Loucy (cell line): ENCODE measurements around the gene SORCS2.

Experiments used
- H2AFZ ChIP-seq: fragments of 200-600 bp; sonication (generic); 2 replicates; pipeline ENCODE4 v1.6.0; 2016; ENCODE audit warnings: antibody characterized with exemption, mild to moderate bottlenecking, low read length, moderate library complexity
- H3F3A ChIP-seq: fragments of 200-600 bp; 2 replicates; pipeline ENCODE4 v1.6.0; 2016; ENCODE audit warnings: antibody characterized with exemption, low read depth, mild to moderate bottlenecking
- H3K27me3 ChIP-seq: fragments of 200-600 bp; sonication (generic); 2 replicates; pipeline ENCODE4 v1.6.1; 2014; ENCODE audit warnings: low read length, mild to moderate bottlenecking; ENCODE audit not compliant: insufficient read depth, poor library complexity, severe bottlenecking
- H3K36me3 ChIP-seq: fragments of 200-600 bp; sonication (generic); 2 replicates; pipeline ENCODE4 v1.6.1; 2016; ENCODE audit warnings: low read length; ENCODE audit not compliant: insufficient read depth
- H3K4me1 ChIP-seq: fragments of 200-600 bp; sonication (generic); 2 replicates; pipeline ENCODE4 v1.5.1; 2014; ENCODE audit warnings: low read length, mild to moderate bottlenecking; ENCODE audit not compliant: insufficient read depth, poor library complexity, severe bottlenecking
- H3K4me2 ChIP-seq: fragments of 200-600 bp; sonication (generic); 2 replicates; pipeline ENCODE4 v1.6.0; 2014; ENCODE audit warnings: antibody characterized with exemption, low read length, low read depth, mild to moderate bottlenecking; ENCODE audit not compliant: poor library complexity, severe bottlenecking
- H3K4me3 ChIP-seq: fragments of 200-600 bp; sonication (generic); 2 replicates; pipeline ENCODE4 v1.5.1; 2014; ENCODE audit warnings: low read length, mild to moderate bottlenecking, mixed read lengths; ENCODE audit not compliant: poor library complexity, severe bottlenecking
- H3K79me2 ChIP-seq: fragments of 200-600 bp; sonication (generic); 2 replicates; pipeline ENCODE4 v1.6.1; 2014; ENCODE audit warnings: low read length; ENCODE audit not compliant: insufficient read depth
- H3K9ac ChIP-seq: fragments of 200-600 bp; sonication (generic); 2 replicates; pipeline ENCODE4 v1.6.0; 2014; ENCODE audit warnings: mild to moderate bottlenecking, low read depth, low read length, moderate library complexity; ENCODE audit not compliant: poor library complexity, severe bottlenecking
- H3K9me2 ChIP-seq: fragments of 200-600 bp; sonication (generic); replicated peaks from 2 replicates; pipeline ENCODE4 v1.6.1; 2016; ENCODE audit warnings: low read depth, low read length, mixed read lengths
- H3K9me3 ChIP-seq: fragments of 200-600 bp; sonication (generic); 2 replicates; pipeline ENCODE4 v1.6.1; 2014; ENCODE audit warnings: mild to moderate bottlenecking, antibody characterized with exemption, low read length, low read depth; ENCODE audit not compliant: insufficient read depth
- H4K20me1 ChIP-seq: fragments of 200-600 bp; sonication (generic); 2 replicates; pipeline ENCODE4 v1.6.0; 2014; ENCODE audit warnings: antibody characterized with exemption, low read length, mild to moderate bottlenecking; ENCODE audit not compliant: insufficient read depth, poor library complexity, severe bottlenecking
- EZH2phosphoT487 ChIP-seq: fragments of 200-600 bp; IDR thresholded peaks from 2 replicates; pipeline ENCODE4 v1.6.1; 2018; ENCODE audit warnings: antibody characterized with exemption, mild to moderate bottlenecking, moderate library complexity, borderline replicate concordance
- TF ChIP-seq, protein P1 (sequence below): fragments of 200-600 bp; sonication (generic); conservative IDR thresholded peaks from 2 replicates; pipeline ENCODE4 v1.5.1; 2014; ENCODE audit warnings: mild to moderate bottlenecking, antibody characterized with exemption, low read length

SORCS2 gene

DNA sequence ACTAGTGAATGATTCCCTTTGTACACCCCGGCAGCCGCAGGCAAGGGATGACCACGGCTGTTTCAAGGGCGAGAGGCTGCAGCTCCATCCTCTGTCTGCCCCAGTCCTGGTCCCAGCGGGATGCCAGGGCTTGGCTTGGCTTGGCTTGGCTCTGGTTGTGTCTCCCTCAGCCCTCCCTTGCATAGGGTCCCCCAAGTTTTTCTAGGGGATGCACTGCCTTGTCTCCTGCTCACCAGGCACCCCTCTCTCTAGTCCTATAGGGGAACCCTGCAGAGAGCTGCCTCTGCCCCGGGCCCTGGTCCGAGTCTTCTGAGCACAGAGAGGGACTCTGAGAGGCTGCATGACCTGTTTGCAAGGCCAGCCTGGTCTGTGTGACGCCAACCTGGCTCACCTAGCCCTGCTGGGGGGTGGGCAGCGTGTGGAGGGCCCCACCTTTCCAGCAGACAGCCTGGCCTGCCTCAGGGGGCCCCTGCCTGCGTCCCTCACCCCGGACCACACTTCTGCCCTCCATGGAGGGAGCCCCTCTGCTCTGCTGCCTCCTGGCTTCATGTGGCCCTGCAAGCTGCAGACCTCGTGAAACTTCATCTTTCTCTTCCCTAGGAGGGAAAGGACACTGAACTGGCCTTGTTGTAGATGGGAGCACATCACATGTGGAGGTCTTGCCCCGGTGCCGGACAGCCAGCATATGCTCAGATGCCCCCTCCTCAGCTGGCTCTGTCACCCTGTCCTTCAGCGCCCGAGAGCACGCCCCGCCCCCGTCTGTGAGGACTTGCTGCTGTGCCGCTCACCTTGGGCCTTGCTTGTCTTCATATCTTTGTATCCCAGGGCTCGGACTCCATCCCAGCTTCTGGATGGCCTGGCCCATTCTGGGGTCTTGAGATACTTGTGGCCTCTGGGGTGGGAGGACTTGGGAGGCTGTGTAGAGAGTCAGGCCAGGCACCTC is 16.4 kb downstream of the SORCS2 start:
- H3F3A ChIP-seq, result no peaks in the 10 kb centered on the region
- no peak overlapping the region for H3K4me3 ChIP-seq
- H3K9me3 ChIP-seq, result peaks cover 16% of the 10 kb centered on the region; the same call in 1 of the 2 replicates
- H3K79me2 ChIP-seq, result no peaks in the 10 kb centered on the region
- H3K4me1 ChIP-seq, result no peaks in the 10 kb centered on the region
- no peak for TF ChIP-seq EZH2phosphoT487
- TF ChIP-seq, protein P1, sequence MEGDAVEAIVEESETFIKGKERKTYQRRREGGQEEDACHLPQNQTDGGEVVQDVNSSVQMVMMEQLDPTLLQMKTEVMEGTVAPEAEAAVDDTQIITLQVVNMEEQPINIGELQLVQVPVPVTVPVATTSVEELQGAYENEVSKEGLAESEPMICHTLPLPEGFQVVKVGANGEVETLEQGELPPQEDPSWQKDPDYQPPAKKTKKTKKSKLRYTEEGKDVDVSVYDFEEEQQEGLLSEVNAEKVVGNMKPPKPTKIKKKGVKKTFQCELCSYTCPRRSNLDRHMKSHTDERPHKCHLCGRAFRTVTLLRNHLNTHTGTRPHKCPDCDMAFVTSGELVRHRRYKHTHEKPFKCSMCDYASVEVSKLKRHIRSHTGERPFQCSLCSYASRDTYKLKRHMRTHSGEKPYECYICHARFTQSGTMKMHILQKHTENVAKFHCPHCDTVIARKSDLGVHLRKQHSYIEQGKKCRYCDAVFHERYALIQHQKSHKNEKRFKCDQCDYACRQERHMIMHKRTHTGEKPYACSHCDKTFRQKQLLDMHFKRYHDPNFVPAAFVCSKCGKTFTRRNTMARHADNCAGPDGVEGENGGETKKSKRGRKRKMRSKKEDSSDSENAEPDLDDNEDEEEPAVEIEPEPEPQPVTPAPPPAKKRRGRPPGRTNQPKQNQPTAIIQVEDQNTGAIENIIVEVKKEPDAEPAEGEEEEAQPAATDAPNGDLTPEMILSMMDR, result no peak
- no peaks in the 10 kb centered on the region for H4K20me1 ChIP-seq
- no peak overlapping the region for H3K4me2 ChIP-seq
- no peaks in the 10 kb centered on the region for H3K9me2 ChIP-seq
- no peak overlapping the region for H3K9ac ChIP-seq
- no peak overlapping the region for H2AFZ ChIP-seq
- no peaks in the 10 kb centered on the region for H3K36me3 ChIP-seq
- H3K27me3 ChIP-seq, result no peaks in the 10 kb centered on the region

- Histone ChIP-seq H3K4me3 (no peak overlapping the region), H3F3A (no peaks in the 10 kb centered on the region), H3K27me3 (no peaks in the 10 kb centered on the region), H2AFZ (no peak overlapping the region), H3K9me2 (no peaks in the 10 kb centered on the region), H3K4me1 (no peaks in the 10 kb centered on the region), H3K79me2 (no peaks in the 10 kb centered on the region), H3K9me3 (peaks cover 16% of the 10 kb centered on the region; the same call in 1 of the 2 replicates), H3K36me3 (no peaks in the 10 kb centered on the region), H4K20me1 (no peaks in the 10 kb centered on the region), H3K9ac (no peak overlapping the region), H3K4me2 (no peak overlapping the region)
- no peak for TF ChIP-seq EZH2phosphoT487
- TF ChIP-seq, protein P1, result no peak
These were observed 17.4 kb downstream of the SORCS2 start for GRCh38 chr4:7209699-7210098.

GRCh38 chr4:7210824-7211223 is 18.5 kb downstream of the SORCS2 start:
- Histone ChIP-seq H3K9ac (no peak overlapping the region), H3K27me3 (no peaks in the 10 kb centered on the region), H4K20me1 (no peaks in the 10 kb centered on the region), H3K79me2 (no peaks in the 10 kb centered on the region), H3K9me2 (no peaks in the 10 kb centered on the region), H3K9me3 (peaks cover 14% of the 10 kb centered on the region; the same call in 1 of the 2 replicates), H2AFZ (no peak overlapping the region), H3F3A (no peaks in the 10 kb centered on the region), H3K4me1 (no peaks in the 10 kb centered on the region), H3K4me3 (no peak overlapping the region), H3K36me3 (no peaks in the 10 kb centered on the region), H3K4me2 (no peak overlapping the region)
- TF ChIP-seq, protein P1, result no peak
- no peak for TF ChIP-seq EZH2phosphoT487
